Uterus (tissue), 4 donors: ENCODE results near the gene FANCE. TPM values are rescaled to one million over a fixed set of nuclear protein-coding genes. Genes with fewer than 3 reads are reported as not detected.

Experiments used
- DNase-seq, 2 donors: peaks; one replicate each; pipeline ENCODE4 v3.0.0-alpha.2; 2019 to 2020
- H3K27ac ChIP-seq, 2 donors: fragments of 200-600 bp; sonication (generic); 1 replicate in 1 of 2; 2 replicates in 1 of 2; pipeline ENCODE4 v1.5.1; 2016 to 2018
- H3K27me3 ChIP-seq, 2 donors: fragments of 200-600 bp; sonication (generic); one replicate each; pipeline ENCODE4 v1.5.1; 2018 to 2019; ENCODE audit warnings: control low read depth in 1 of 2
- H3K36me3 ChIP-seq, 2 donors: fragments of 200-600 bp; sonication (generic); one replicate each; pipeline ENCODE4 v1.5.1; 2019; ENCODE audit warnings: control low read depth in 1 of 2
- H3K4me1 ChIP-seq, 2 donors: fragments of 200-600 bp; sonication (generic); one replicate each; pipeline ENCODE4 v1.5.1; 2018 to 2019; ENCODE audit warnings: control low read depth in 1 of 2
- H3K4me3 ChIP-seq, 2 donors: fragments of 200-600 bp; sonication (generic); 1 replicate in 1 of 2; 2 replicates in 1 of 2; pipeline ENCODE4 v1.5.1; 2018 to 2019; ENCODE audit warnings: mild to moderate bottlenecking in 1 of 2
- H3K9me3 ChIP-seq, 2 donors: fragments of 200-600 bp; sonication (generic); one replicate each; pipeline ENCODE4 v1.5.1; 2019; ENCODE audit warnings: control low read depth in 1 of 2
- POLR2A ChIP-seq, 2 donors: fragments of 450-650 bp; IDR thresholded peaks; one replicate each; pipeline ENCODE4 v1.6.1; 2016; ENCODE audit warnings: antibody characterized with exemption in 2 of 2, mild to moderate bottlenecking in 1 of 2, moderate library complexity in 1 of 2
- intact Hi-C: fragments of 100-400 bp; cut with DNase I; formaldehyde crosslinking; loops from one replicate; pipeline ENCODE4 v1.15.1; 2023; ENCODE audit warnings: low total_unique reads
- total RNA-seq, 4 donors: library from RNA; depleted of rRNA in 3 of 4; stranded (reverse); fragments of >200 nt in 3 of 4; gene quantifications; one replicate each; pipeline versions ENCODE4 v1.1.0 to v1.2.4, GENCODE V29; 2014 to 2023
- TF ChIP-seq, protein P1 (sequence below), 4 experiments: fragments of 200-600 bp in 2 of 4; fragments of 450-650 bp in 2 of 4; sonication (generic) in 2 of 4; IDR thresholded peaks; one replicate each; pipeline ENCODE4 v1.5.1; 2016 to 2019; ENCODE audit warnings: antibody characterized with exemption in 4 of 4, mild to moderate bottlenecking in 2 of 4, moderate library complexity in 1 of 4
- donor health status: DM: yes; HTN: yes; CAD: no.

FANCE gene
- total RNA-seq, 4 donors from 2014 or later, result 9.6 to 19.1 (median 11.4) TPM

DNA sequence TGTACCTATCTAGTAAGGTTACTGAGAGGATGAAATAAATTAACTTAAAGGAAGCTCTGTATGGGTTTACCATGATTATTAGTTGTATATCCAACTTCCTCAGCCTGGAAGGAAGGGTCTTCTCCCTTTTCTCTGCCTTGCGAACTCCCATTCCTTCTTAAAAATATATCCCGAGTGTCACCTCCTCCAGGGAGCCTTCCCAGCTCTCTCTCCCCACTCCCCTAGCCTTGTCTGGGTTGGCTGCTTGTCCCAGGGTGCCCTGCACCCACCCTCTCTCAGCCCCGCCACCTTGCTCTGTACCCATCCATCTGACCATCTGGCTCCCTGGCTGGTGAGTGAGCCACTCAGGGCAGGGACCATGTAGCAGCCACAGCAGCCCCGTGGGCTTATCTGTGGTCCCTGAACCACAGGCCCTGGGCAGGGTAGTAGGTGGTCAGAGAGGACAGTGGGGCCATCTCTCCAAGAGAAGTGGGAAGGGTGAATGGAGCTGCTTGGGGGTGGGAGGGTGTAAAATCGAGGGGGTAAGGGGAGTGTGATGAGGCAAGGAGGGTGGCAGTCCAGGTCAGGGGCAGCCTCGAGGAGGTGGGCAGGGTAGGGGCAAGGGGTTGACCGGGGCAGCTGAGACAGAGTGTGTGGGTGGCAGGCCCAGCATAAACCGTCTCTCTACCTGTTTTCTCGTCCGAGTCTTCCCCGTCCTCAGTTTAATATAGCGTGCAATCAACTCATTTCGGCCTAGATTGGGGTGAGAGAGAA is 31.9 kb downstream of the FANCE start:
- H3K4me3 ChIP-seq, result no peak overlapping the region
- H3K27ac ChIP-seq, result peak overlapping the region; percentile 98 to 100
- peaks cover 11 to 33% of the 10 kb centered on the region in 2 donors for H3K4me1 ChIP-seq
- intact Hi-C loops, result no loop called here
- no peaks in the 10 kb centered on the region for H3K27me3 ChIP-seq
- no peaks in the 10 kb centered on the region for H3K9me3 ChIP-seq
- H3K36me3 ChIP-seq, result no peaks in the 10 kb centered on the region
- no peak for DNase-seq
- no peak for TF ChIP-seq POLR2A (IDR thresholded peaks at IDR 0.05)
- TF ChIP-seq, protein P1, sequence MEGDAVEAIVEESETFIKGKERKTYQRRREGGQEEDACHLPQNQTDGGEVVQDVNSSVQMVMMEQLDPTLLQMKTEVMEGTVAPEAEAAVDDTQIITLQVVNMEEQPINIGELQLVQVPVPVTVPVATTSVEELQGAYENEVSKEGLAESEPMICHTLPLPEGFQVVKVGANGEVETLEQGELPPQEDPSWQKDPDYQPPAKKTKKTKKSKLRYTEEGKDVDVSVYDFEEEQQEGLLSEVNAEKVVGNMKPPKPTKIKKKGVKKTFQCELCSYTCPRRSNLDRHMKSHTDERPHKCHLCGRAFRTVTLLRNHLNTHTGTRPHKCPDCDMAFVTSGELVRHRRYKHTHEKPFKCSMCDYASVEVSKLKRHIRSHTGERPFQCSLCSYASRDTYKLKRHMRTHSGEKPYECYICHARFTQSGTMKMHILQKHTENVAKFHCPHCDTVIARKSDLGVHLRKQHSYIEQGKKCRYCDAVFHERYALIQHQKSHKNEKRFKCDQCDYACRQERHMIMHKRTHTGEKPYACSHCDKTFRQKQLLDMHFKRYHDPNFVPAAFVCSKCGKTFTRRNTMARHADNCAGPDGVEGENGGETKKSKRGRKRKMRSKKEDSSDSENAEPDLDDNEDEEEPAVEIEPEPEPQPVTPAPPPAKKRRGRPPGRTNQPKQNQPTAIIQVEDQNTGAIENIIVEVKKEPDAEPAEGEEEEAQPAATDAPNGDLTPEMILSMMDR (IDR thresholded peaks at IDR 0.05), result no peak

DNA sequence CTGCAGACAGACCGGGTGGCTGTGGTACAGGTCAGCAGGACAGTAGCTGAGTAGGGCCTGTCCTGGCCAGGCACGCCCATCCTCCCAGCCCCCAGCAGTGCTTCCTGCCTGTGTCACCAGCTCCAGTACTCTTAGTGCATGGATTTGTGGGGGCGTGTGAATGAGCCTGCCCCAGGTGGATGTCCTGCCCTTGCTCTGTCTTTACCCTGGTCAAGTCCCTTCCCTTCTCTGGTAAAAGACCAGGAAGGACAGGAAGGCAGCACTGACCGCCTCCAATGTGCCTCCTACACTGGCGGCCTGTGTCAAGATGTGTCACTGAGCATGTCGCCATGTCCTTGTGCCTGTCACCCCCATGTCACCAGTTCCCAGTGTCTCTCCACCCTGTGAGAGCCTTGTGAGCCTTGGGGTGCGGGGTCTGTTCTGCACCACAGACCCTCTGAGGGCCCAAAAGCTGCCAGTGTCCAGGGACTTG is 32.8 kb downstream of the FANCE start:
- H3K9me3 ChIP-seq, result no peaks in the 10 kb centered on the region
- H3K4me3 ChIP-seq, result no peak overlapping the region
- peak in 1 of 2 donors; percentile 22 for DNase-seq
- peak overlapping the region; percentile 98 to 100 for H3K27ac ChIP-seq
- TF ChIP-seq, protein P1 (IDR thresholded peaks at IDR 0.05), result no peak
- TF ChIP-seq POLR2A (IDR thresholded peaks at IDR 0.05), result no peak
- H3K4me1 ChIP-seq, result peaks cover 11 to 41% of the 10 kb centered on the region in 2 donors
- H3K36me3 ChIP-seq, result no peaks in the 10 kb centered on the region
- intact Hi-C loops, result no loop called here
- H3K27me3 ChIP-seq, result no peaks in the 10 kb centered on the region

DNA sequence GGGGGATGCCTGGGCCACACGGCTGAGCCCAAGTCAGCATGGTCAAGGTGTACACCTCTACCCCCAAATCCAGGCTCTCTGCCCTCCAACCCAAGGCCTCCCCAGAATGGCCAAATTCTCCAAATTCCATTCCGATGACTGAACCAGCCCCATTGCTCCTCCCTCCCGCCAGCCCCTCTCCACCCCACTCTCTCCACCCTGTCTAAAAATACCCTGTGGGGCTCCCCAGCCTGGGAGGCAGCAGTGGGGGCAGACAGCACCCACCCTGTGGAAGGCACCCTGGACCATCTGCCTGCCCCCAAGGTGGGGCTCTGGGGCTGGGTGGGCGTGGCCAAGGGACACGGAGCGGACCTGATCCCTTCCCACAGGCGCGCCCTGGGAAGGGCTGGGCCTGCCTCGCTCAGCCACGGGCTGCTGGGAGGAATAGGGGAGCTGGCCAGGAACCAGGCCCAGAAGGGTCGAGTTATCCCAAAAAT is 33.3 kb downstream of the FANCE start:
- peaks cover 11 to 41% of the 10 kb centered on the region in 2 donors for H3K4me1 ChIP-seq
- no peaks in the 10 kb centered on the region for H3K36me3 ChIP-seq
- H3K27me3 ChIP-seq, result no peaks in the 10 kb centered on the region
- DNase-seq, result peak; percentile 69 to 74
- TF ChIP-seq POLR2A (IDR thresholded peaks at IDR 0.05), result peak in 1 of 2 donors; percentile 8
- TF ChIP-seq, protein P1 (IDR thresholded peaks at IDR 0.05), result no peak
- no peaks in the 10 kb centered on the region for H3K9me3 ChIP-seq
- H3K27ac ChIP-seq, result peak overlapping the region; percentile 98 to 100
- peak overlapping the region; percentile 10 to 27 for H3K4me3 ChIP-seq
- intact Hi-C loops, result no loop called here

DNA sequence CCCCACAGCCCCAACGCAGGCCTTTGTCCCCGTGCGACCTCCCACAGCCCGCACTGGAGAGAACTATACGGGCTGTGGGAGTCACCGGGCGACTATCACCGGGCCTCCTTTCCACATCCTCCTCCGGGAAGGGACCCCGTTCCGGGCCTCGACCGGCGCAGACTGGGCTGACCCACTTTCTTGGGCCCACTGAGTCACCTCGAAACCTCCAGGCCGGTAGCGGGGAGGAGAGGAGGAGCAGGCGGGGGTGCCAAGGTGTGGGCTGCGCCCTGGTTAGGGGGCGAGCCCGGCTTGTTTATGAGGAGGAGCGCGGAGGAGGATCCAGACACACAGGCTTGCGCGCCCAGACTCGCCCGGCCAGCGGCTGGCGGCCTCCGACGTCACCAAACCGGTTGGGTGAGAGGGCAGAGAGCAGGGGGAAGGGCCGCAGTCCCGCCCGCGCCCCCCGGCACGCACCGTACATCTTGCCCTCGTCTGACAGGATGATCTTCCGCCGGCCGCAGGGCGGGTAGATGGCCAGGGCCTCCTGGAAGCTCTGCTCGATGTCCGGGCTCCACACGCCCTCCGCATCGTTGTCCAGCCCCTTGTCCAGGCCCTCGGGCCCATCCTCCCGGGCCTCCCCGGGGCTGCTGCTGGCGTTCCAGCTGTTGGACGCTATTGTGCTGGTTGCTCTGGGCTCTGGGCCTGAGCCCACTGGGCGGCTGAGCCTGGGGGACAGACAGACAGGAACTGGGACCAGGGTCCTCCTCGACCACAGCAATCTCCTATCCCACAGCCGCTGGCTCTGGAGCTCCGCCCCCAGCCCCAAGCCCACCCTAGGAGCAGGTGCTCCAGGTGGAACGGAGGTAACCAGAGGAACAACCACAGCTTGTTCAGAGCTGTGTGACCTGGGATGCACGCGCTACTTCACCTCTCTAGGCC is 34.1 kb downstream of the FANCE start:
- TF ChIP-seq POLR2A (IDR thresholded peaks at IDR 0.05), result peak; percentile 33 to 75
- TF ChIP-seq, protein P1 (IDR thresholded peaks at IDR 0.05), result no peak
- Histone ChIP-seq H3K9me3 (no peaks in the 10 kb centered on the region), H3K4me3 (peak overlapping the region; percentile 10 to 27), H3K36me3 (no peaks in the 10 kb centered on the region), H3K27ac (peak overlapping the region; percentile 98 to 100), H3K4me1 (peaks cover 11 to 40% of the 10 kb centered on the region in 2 donors), H3K27me3 (no peaks in the 10 kb centered on the region)
- peak; percentile 93 to 96 for DNase-seq
- intact Hi-C loops, result no loop called here
